Tibial nerve (tissue), 4 donors: Measurements from ENCODE around the gene BBS4. TPM values are rescaled to one million over a fixed set of nuclear protein-coding genes. Genes with fewer than 3 reads are reported as not detected.

ENCODE experiments used
- DNase-seq, 2 donors: peaks; one replicate each; pipeline ENCODE4 v3.0.0-alpha.2; 2019; ENCODE audit warnings: low spot score in 2 of 2
- H3K27ac ChIP-seq, 4 donors: fragments of 200-600 bp; sonication (generic) in 3 of 4; one replicate each; pipeline ENCODE4 v1.5.1; 2017 to 2019; ENCODE audit warnings: mild to moderate bottlenecking in 1 of 4
- H3K27me3 ChIP-seq, 2 donors: fragments of 200-600 bp; sonication (generic) in 1 of 2; one replicate each; pipeline versions ENCODE4 v1.5.1 to v1.6.0; 2017 to 2019
- H3K36me3 ChIP-seq, 3 donors: fragments of 200-600 bp; sonication (generic); one replicate each; pipeline ENCODE4 v1.5.1; 2018 to 2019
- H3K4me1 ChIP-seq, 4 donors: fragments of 200-600 bp; sonication (generic) in 3 of 4; one replicate each; pipeline ENCODE4 v1.5.1; 2017 to 2019
- H3K4me3 ChIP-seq, 4 donors: fragments of 200-600 bp; sonication (generic) in 3 of 4; one replicate each; pipeline ENCODE4 v1.5.1; 2017 to 2019; ENCODE audit warnings: mild to moderate bottlenecking in 1 of 4, moderate library complexity in 1 of 4
- H3K9me3 ChIP-seq, 4 donors: fragments of 200-600 bp; sonication (generic) in 3 of 4; one replicate each; pipeline ENCODE4 v1.5.1; 2017 to 2019
- EP300 ChIP-seq, 2 donors: sonication (generic); formaldehyde crosslinking; IDR thresholded peaks; one replicate each; pipeline ENCODE4 v1.6.1; 2017; ENCODE audit warnings: antibody characterized with exemption in 2 of 2, mild to moderate bottlenecking in 1 of 2
- POLR2A ChIP-seq, 2 donors: fragments of 450-650 bp; IDR thresholded peaks; one replicate each; pipeline ENCODE4 v1.6.1; 2017; ENCODE audit warnings: antibody characterized with exemption in 2 of 2, mild to moderate bottlenecking in 2 of 2, moderate library complexity in 2 of 2
- WGBS, 2 donors: methylation state at CpG; one replicate each; pipeline ENCODE4 v1.1.5; 2018; 5-methylcytosine and 5-hydroxymethylcytosine counted together
- total RNA-seq, 4 donors: library from RNA; depleted of rRNA; stranded (reverse); fragments of >200 nt; gene quantifications; one replicate each; pipeline ENCODE4 v1.1.0, GENCODE V29; 2016
- TF ChIP-seq, protein P1 (sequence below), 5 experiments: fragments of 200-600 bp in 3 of 5; fragments of 450-650 bp in 2 of 5; sonication (generic) in 3 of 5; IDR thresholded peaks; one replicate each; pipeline ENCODE4 v1.5.1; 2016 to 2019; ENCODE audit warnings: antibody characterized with exemption in 5 of 5, mild to moderate bottlenecking in 3 of 5, moderate library complexity in 2 of 5

The BBS4 gene
- total RNA-seq, 4 donors from 2014 or later: 28.4 to 63.3 (median 38.7) TPM

DNA sequence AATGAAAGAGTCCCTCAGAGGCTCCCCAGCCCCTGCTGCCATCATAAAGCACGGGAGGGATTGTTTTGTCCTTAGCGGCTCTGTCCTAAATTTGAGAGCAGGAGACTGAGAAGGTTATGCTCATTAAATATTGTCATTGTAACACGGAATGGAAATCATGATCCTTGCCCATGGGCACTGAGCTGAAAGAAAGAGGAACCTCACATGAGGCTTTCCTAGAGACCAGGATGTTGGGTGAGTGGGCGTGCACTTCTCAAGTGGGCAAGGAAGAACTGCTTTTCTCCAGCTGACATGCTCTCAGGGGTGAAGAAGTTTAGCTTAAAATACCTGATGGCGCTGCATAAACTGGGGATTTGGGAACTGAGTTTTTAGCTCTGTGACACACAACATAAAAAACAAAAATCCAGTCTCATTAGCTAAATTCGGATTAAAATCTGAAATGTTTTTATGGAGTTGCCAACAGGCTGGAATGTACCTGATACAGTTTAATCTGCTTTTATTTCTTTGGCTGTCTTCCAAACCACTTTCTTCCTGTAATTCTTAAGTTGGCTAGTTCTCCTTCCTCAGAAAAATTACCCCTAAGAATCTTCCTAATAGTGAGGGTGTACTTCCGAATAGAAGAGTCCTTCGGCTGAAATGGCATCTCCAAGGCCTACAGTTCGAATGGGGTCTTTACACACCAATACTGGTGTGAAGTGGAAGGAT is 65.9 kb downstream of the BBS4 start:
- DNase-seq: peak in 1 of 2 donors; percentile 13
- no peak for TF ChIP-seq POLR2A (IDR thresholded peaks at IDR 0.05)
- TF ChIP-seq, protein P1, sequence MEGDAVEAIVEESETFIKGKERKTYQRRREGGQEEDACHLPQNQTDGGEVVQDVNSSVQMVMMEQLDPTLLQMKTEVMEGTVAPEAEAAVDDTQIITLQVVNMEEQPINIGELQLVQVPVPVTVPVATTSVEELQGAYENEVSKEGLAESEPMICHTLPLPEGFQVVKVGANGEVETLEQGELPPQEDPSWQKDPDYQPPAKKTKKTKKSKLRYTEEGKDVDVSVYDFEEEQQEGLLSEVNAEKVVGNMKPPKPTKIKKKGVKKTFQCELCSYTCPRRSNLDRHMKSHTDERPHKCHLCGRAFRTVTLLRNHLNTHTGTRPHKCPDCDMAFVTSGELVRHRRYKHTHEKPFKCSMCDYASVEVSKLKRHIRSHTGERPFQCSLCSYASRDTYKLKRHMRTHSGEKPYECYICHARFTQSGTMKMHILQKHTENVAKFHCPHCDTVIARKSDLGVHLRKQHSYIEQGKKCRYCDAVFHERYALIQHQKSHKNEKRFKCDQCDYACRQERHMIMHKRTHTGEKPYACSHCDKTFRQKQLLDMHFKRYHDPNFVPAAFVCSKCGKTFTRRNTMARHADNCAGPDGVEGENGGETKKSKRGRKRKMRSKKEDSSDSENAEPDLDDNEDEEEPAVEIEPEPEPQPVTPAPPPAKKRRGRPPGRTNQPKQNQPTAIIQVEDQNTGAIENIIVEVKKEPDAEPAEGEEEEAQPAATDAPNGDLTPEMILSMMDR (IDR thresholded peaks at IDR 0.05): no peak
- no peak for TF ChIP-seq EP300 (IDR thresholded peaks at IDR 0.05)
- WGBS, 2 donors: 74 to 79% methylated on average over 9 of the region's 9 CpGs

DNA sequence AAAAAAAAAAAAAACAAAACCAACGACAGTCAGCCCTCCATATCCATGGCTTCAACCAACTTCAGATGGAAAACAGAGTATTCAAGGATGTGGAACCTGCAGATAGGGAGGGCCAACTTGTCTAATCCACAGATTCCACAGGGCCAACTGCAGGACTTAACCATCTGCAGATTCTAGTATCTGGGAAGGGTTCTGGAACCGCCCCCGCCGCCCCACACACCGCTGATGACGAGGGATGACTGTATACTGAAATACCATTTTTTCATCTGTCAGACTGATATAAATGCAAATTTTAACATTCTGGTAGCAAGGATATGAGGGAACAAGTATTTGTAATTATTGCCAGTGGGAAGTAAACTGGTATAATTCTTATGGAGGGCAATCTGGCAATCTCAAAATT is 68.1 kb downstream of the BBS4 start:
- Histone ChIP-seq H3K4me1 (peaks cover 0 to 10% (median 0%) of the 10 kb centered on the region in 4 donors), H3K27me3 (no peaks in the 10 kb centered on the region)
- no peak for DNase-seq

More for the DNA sequence above, 65.9 kb downstream of the BBS4 start:
- Histone ChIP-seq H3K4me3 (no peak overlapping the region), H3K36me3 (peaks cover 0 to 81% (median 20%) of the 10 kb centered on the region in 3 donors), H3K27me3 (no peaks in the 10 kb centered on the region), H3K4me1 (peaks cover 0 to 4% (median 0%) of the 10 kb centered on the region in 4 donors), H3K27ac (no peak overlapping the region), H3K9me3 (peaks cover 0 to 5% (median 0%) of the 10 kb centered on the region in 4 donors)

DNA sequence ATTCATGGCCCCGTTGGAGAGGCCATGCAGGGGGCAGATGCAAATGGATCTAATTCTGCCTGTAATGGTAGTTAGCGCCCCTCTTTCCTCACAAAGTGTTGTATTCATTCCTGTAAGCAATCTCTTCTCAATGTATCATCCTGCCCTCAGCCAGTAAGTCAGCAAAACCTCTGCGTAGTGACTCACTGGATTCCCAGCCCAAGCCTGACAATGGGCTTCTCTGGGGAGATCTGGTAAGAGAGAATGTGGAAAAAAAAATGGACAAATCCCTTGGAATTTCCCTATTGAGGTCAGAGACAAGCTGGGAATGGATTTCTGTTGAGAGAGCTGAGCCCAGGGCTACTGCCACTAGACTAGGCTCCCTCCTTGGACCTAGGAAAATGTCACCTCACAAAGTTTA is 72.2 kb downstream of the BBS4 start:
- TF ChIP-seq EP300 (IDR thresholded peaks at IDR 0.05) (no peak), POLR2A (IDR thresholded peaks at IDR 0.05) (no peak)
- TF ChIP-seq, protein P1 (IDR thresholded peaks at IDR 0.05): no peak
- H3K36me3 ChIP-seq: peaks cover 0 to 97% (median 15%) of the 10 kb centered on the region in 3 donors
- no peak overlapping the region for H3K27ac ChIP-seq
- H3K4me1 ChIP-seq: peaks cover 0 to 5% (median 0%) of the 10 kb centered on the region in 4 donors
- 45 to 48% methylated on average over 3 of the region's 3 CpGs for WGBS, 2 donors
- no peak for DNase-seq
- no peak overlapping the region for H3K4me3 ChIP-seq
- H3K27me3 ChIP-seq: no peaks in the 10 kb centered on the region
- H3K9me3 ChIP-seq: no peaks in the 10 kb centered on the region

More for the DNA sequence above, 68.1 kb downstream of the BBS4 start:
- TF ChIP-seq, protein P1 (IDR thresholded peaks at IDR 0.05): no peak
- no peak for TF ChIP-seq EP300 (IDR thresholded peaks at IDR 0.05)
- TF ChIP-seq POLR2A (IDR thresholded peaks at IDR 0.05): no peak
- Histone ChIP-seq H3K9me3 (no peaks in the 10 kb centered on the region), H3K27ac (no peak overlapping the region), H3K36me3 (peaks cover 0 to 90% (median 20%) of the 10 kb centered on the region in 3 donors), H3K4me3 (no peak overlapping the region)
- WGBS, 2 donors: 88% methylated on average over 6 of the region's 6 CpGs

DNA sequence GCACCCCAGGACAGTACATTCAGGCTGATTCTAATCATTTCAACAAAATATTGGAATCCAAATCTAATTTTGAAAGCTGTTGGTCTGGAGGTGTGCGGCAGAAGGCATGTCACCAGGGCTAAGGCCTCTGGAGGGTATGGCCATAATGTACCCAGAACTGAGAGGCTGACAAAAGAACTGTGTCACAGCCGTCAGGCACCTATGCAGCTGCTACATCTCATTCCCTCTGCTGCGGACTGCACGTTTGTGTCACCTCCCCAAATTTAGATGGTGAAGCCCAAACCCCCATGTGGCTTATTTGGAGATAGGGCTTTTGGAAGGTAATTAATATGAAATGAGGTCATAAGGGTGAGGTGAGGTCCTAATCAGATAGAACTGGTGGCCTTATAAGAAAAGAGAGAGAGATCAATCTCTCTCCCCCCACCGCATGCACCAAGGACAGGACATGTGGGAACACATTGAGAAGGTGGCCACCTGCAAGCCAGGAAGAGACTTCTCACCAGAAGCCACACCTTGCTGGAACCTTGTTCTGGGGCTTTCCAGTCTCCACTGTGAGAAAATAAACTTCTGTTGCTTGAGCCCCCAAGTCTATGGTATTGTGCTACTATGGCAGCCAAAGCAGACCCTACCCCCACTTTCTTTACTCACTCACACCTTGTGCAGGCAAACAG is 74.7 kb downstream of the BBS4 start:
- 97 to 99% methylated on average over 5 of the region's 5 CpGs for WGBS, 2 donors

More for the DNA sequence above, 74.7 kb downstream of the BBS4 start:
- DNase-seq: no peak
- Histone ChIP-seq H3K27me3 (no peaks in the 10 kb centered on the region), H3K27ac (no peak overlapping the region), H3K9me3 (no peaks in the 10 kb centered on the region), H3K4me3 (no peak overlapping the region), H3K4me1 (peaks cover 0 to 5% (median 0%) of the 10 kb centered on the region in 4 donors), H3K36me3 (peaks cover 0 to 92% (median 7%) of the 10 kb centered on the region in 3 donors)
- TF ChIP-seq POLR2A (IDR thresholded peaks at IDR 0.05) (no peak), EP300 (IDR thresholded peaks at IDR 0.05) (no peak)
- TF ChIP-seq, protein P1 (IDR thresholded peaks at IDR 0.05): no peak
